ENCODE data around the gene RASGEF1B.

RASGEF1B gene

GRCh38 chr4:81498551-81499099 is 26.9 kb upstream of the RASGEF1B start:
- no peaks in the 10 kb centered on the region for H3K36me3 ChIP-seq (ENCODE audit: low read depth)
- H3K4me3 ChIP-seq (ENCODE audit: severe bottlenecking) = no peak overlapping the region
- H3K27me3 ChIP-seq (ENCODE audit: insufficient read depth, poor library complexity, severe bottlenecking) = no peaks in the 10 kb centered on the region
- peaks cover 2% of the 10 kb centered on the region for H3K9me3 ChIP-seq (ENCODE audit: severe bottlenecking)
- no peak for ATAC-seq (ENCODE audit: low read depth)
- no peak for DNase-seq (ENCODE audit: low spot score)
- TF ChIP-seq CTCF (IDR thresholded peaks at IDR 0.05; ENCODE audit: poor library complexity, severe bottlenecking) = no peak
- no peak overlapping the region for H3K27ac ChIP-seq (ENCODE audit: poor library complexity, severe bottlenecking)
- no peaks in the 10 kb centered on the region for H3K4me1 ChIP-seq (ENCODE audit: insufficient read depth, poor library complexity, severe bottlenecking)

GRCh38 chr4:81498046-81498445 is 26.3 kb upstream of the RASGEF1B start:
- no peak overlapping the region for H3K27ac ChIP-seq (ENCODE audit: poor library complexity, severe bottlenecking)
- H3K27me3 ChIP-seq (ENCODE audit: insufficient read depth, poor library complexity, severe bottlenecking) = no peaks in the 10 kb centered on the region
- no peak overlapping the region for H3K4me3 ChIP-seq (ENCODE audit: severe bottlenecking)
- peaks cover 2% of the 10 kb centered on the region for H3K9me3 ChIP-seq (ENCODE audit: severe bottlenecking)
- no peaks in the 10 kb centered on the region for H3K36me3 ChIP-seq (ENCODE audit: low read depth)
- no peak for ATAC-seq (ENCODE audit: low read depth)
- no peak for TF ChIP-seq CTCF (IDR thresholded peaks at IDR 0.05; ENCODE audit: poor library complexity, severe bottlenecking)
- no peaks in the 10 kb centered on the region for H3K4me1 ChIP-seq (ENCODE audit: insufficient read depth, poor library complexity, severe bottlenecking)
- DNase-seq (ENCODE audit: low spot score) = no peak

- no peaks in the 10 kb centered on the region for H3K27me3 ChIP-seq (ENCODE audit: insufficient read depth, poor library complexity, severe bottlenecking)
- no peak overlapping the region for H3K4me3 ChIP-seq (ENCODE audit: severe bottlenecking)
- ATAC-seq (ENCODE audit: low read depth) = no peak
- peaks cover 2% of the 10 kb centered on the region for H3K9me3 ChIP-seq (ENCODE audit: severe bottlenecking)
- H3K27ac ChIP-seq (ENCODE audit: poor library complexity, severe bottlenecking) = no peak overlapping the region
- DNase-seq (ENCODE audit: low spot score) = no peak
- H3K4me1 ChIP-seq (ENCODE audit: insufficient read depth, poor library complexity, severe bottlenecking) = no peaks in the 10 kb centered on the region
- H3K36me3 ChIP-seq (ENCODE audit: low read depth) = no peaks in the 10 kb centered on the region
- no peak for TF ChIP-seq CTCF (IDR thresholded peaks at IDR 0.05; ENCODE audit: poor library complexity, severe bottlenecking)
Measured at GRCh38 chr4:81495345-81495744, 23.6 kb upstream of the RASGEF1B start.

GRCh38 chr4:81494031-81494431 is 22.3 kb upstream of the RASGEF1B start:
- Histone ChIP-seq H3K4me1 (ENCODE audit: insufficient read depth, poor library complexity, severe bottlenecking) (no peaks in the 10 kb centered on the region), H3K36me3 (ENCODE audit: low read depth) (no peaks in the 10 kb centered on the region), H3K9me3 (ENCODE audit: severe bottlenecking) (peaks cover 2% of the 10 kb centered on the region), H3K27ac (ENCODE audit: poor library complexity, severe bottlenecking) (no peak overlapping the region), H3K27me3 (ENCODE audit: insufficient read depth, poor library complexity, severe bottlenecking) (no peaks in the 10 kb centered on the region), H3K4me3 (ENCODE audit: severe bottlenecking) (no peak overlapping the region)
- no peak for TF ChIP-seq CTCF (IDR thresholded peaks at IDR 0.05; ENCODE audit: poor library complexity, severe bottlenecking)
- ATAC-seq (ENCODE audit: low read depth) = no peak
- no peak for DNase-seq (ENCODE audit: low spot score)

- Histone ChIP-seq H3K4me3 (ENCODE audit: severe bottlenecking) (no peak overlapping the region), H3K4me1 (ENCODE audit: insufficient read depth, poor library complexity, severe bottlenecking) (no peaks in the 10 kb centered on the region), H3K27me3 (ENCODE audit: insufficient read depth, poor library complexity, severe bottlenecking) (no peaks in the 10 kb centered on the region), H3K9me3 (ENCODE audit: severe bottlenecking) (peaks cover 2% of the 10 kb centered on the region), H3K27ac (ENCODE audit: poor library complexity, severe bottlenecking) (no peak overlapping the region), H3K36me3 (ENCODE audit: low read depth) (no peaks in the 10 kb centered on the region)
- ATAC-seq (ENCODE audit: low read depth) (no peak), DNase-seq (ENCODE audit: low spot score) (no peak)
- TF ChIP-seq CTCF (IDR thresholded peaks at IDR 0.05; ENCODE audit: poor library complexity, severe bottlenecking) = no peak
Measured at GRCh38 chr4:81492606-81493230, 21.0 kb upstream of the RASGEF1B start.

Measured in RWPE2 (cell line).